Stimulated activated CD4-positive, alpha-beta T cell treated with anti-CD3 and anti-CD28 coated beads, Interleukin-4, amount 100 ng/mL, for 48 hours (primary cell): ENCODE data around the gene DPP8.

Experiments used
- DNase-seq, 2 donors: peaks; one replicate each; pipeline ENCODE4 v3.0.0-alpha.2; 2020; ENCODE audit warnings: low read depth in 2 of 2

DPP8 gene

DNA sequence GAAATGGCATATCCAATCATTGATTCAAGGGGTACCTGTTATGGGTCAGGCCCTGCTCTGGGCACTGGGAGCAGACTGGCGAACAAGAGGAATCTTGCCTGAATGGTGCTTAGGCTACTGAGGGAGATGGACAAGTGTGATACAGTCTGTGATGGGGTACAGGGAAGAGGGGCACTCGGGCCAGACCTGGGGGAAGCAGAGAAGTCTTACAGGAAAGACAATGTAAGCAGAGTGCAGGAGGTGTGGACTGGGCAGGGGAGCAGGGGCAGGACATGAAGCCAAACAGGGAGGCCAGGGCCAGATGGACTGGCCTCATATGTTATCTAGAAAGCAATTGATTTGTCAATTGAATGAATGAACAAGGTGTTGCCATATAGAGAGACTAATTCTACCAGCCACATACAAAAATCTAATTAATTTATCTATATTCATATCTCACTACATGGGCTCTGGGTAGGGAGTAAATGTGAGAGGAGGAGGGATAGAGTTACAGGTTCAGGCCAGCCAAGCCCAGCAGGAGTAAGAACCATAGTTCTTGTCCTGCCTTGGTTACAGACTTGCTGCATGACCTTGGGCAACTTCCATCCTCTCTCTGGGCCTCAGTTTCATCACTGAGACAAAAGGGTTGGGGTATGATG is 91.2 kb downstream of the DPP8 start:
- no peak for DNase-seq

DNA sequence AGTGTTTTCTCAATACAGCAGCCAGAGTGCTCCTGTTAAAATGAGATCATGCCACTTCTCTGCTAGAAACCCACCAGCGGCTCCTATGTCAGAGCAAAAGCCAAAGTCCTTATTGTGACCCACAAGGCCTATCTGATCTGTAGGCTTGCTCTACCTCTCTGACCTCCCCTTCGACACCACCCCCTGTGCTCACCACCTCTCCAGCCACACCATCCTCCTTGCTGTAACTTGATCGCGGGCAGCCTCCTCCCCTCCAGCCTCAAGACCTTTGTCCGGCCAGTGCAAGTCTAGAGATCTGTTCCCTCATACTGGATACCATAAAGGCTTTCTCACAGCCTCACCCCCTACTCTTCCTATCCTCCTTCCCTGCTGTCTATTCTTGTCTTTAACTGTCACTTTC is 92.8 kb downstream of the DPP8 start:
- no peak for DNase-seq

DNA sequence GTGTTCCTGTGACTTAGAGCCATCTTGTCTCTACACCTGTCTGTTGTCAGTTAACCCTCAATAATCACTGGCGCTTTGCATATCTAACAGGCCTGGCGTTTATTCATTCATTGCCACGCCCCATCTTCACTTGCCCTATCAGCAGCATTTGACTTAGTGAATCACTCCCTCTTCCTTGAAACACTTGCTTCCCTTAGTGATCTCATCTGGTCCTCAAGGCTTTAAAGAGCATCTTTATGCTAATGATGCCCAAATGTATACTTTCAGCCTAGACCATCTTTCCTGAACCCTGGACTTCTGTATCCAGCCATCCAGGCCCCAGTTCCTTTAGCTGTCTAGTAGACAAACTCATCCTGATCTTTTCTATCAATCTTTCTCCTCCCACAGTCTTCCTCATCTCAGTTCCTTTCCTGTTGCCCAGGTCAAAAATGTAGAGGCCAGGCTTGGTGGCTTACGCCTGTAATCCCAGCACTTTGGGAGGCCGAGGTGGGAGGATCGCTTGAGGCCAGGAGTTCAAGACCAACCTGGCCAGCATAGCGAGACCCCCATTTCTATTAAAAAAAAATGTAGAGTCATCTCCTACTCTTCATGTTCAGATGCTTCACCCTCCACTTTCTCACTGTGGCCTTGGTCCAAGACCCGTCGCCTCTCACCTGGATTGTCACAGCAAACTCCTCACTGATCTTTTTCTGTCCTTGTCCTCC is 93.4 kb downstream of the DPP8 start:
- no peak for DNase-seq

DNA sequence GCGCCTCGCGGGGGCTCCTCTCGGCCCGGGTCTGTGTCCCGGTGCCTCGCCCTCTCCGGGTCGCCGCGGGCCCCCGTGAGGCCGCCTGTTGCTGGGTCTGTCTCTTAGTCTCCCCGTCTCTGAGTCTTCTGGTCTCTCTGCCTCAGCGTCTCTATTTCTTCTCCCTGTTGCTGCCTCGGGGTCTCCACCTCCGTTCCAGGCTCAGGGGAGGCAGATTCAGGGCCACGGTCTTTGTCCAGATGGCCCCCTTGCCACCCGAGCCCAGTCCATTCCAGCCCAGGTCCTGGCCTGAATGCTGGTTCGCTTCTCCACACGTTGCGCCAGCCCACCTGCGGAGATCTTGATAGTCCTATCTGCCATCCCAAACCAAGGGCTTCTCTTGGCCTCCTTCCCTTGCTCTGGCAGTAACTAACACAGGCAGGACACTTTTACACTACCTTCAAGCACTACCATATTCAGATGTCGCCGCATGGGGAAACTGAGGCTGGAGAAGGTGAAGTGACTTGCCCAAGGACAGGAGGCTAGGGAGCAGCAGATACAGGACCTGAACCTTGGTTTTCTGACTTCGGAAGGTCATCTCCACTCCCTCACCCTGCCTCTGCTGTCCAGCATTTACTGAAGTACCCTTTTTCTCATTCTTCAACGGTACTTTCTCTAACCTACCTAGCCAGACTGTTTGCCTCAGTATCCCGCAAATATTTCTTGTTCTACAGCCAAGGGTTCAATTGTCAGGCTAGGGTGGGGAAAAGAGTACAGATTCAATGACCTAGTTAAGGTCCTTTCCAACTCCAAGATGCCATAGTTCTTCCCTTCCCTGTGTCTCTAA is 94.1 kb downstream of the DPP8 start:
- no peak for DNase-seq

DNA sequence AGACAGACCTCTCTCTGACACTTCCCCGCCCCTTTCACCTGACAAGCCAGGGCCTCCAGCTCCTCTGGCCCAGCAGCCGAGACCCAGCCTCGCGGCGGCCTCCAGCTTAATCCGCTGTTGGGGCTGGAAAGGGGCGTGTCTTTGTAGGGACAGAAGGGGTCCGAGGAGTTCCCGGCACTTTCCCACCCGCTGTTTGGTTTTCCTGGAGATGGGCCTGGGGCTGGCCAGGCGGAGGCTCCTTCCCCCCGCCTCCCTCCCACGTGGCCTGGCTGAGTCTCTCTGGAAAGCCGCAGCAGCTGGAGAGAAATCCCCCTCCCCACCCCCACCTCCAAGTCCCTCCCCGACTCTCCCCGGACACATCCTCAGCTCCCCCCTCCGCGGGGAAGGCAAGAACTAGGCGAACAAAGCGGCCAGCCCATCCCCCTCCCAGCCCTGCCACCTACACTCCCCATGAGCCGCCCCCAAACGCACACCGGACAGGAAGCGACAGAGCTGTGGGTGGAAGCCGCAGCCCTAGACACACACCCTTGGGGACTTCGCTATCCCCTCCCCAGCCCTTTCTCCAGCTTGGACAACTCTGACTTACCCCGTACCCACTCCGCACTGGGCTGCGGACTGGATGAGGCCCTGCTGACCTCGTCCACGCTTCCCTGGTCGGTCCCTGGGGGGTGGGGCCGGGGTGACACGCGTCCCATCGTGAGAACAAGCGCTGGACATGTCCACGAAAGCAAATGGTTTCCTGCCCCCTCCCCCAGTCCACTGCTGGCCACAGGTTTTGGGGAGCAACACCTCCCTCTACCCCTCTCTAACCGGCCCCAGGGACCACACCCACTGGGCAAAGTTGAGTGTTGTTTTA is 95.9 kb downstream of the DPP8 start:
- no peak for DNase-seq

DNA sequence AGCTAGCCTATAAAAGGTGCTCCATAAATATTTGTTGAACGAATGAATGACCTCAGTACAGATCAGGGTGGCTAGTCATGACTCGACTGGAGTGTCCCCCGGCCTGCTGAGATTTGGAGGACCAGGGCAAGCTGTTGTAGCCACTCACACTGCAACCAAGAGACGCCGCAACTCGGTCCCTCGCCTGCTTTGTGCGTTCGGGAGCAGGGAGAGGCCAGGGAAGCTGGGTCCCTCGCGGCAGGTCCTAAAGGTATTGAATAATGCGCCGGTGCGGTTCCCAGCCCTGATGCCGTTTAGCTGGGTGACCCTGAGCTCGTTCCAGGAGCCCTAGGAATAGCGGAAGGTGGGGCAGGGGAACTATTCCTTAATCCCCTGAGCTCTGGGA is 96.5 kb downstream of the DPP8 start:
- no peak for DNase-seq

DNA sequence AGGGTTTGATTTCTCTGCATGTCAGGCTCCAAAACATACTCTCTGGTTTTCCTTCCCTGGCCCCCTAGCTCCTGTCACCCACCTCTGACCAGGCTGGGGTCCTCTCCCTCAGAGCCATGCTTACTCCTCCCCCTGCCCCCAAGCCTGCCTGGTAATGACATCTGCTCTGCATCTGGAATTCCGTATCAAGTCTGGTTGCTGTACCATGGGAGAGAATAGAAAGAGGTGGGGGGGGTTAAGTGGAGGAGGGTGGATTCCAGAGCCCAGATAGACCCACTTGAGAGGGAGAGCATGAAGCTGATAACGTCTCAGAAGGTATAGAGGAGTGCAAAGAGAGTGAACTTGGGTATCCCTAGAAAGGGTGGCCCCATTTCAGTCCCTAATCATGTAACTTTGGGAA is 98.9 kb downstream of the DPP8 start:
- DNase-seq: no peak

DNA sequence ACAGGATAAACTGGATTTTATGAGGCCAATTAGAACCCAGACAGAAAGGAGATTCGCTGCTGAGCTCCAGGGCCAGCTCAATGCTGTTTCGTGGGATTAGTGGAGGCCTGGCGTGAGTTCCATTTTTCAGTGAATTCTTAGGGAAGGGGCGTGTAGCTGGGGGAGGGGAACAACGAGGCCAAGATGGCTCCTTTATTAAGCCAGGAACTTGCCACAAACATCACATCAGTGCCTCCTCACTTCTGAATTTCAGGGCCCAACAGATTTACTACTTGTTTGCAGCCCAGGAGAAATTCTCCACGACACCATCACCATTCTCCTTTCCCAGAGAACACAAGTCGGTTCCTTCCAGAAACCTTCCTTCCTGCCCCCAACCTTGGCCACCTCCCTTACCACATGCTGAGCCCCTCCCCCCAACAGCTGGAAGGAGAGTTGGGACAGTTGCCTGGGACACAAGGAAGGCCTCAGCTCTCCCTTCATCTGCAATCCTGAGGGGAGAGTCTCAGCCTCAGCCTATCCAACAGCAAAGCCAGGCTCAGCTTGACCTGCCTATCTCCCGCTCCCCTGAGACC is 100.6 kb downstream of the DPP8 start:
- DNase-seq: no peak

DNA sequence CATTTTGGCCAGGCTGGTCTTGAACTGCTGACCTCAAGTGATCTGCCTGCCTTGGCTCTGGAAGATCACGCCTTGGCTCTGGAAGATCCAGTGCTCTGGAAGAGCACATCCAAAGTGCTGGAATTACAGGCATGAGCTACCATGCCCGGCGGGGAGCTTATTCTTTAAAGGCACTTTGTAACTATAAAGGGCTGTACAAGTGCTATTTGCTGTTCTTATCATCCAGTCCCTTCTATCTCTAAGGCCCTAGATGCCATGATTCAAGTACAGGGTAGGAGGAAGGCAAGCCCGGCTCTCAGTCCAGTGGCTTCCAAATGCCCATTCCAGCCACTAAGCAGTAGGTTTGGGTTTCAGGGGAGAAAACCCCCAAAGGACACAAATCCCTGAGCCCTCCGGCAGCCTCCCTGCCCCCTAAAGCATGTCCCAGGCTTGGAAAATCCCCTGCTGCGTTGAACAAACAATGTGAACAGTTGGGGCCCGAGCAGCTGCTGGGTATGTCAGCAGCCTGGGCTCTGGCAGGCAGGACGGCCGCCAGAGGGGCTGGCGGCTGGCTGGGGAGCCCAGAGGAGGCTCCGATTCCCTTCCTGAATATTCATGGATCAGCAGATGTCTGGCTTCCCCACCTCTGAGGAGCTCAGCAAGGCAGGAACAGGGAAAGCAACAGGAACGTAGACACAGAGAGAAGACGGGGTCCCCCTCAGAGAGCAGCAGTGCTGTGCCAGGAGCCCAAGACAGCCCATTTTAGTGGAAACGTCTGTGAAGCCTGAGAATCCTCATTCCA is 102.5 kb downstream of the DPP8 start:
- DNase-seq: no peak

DNA sequence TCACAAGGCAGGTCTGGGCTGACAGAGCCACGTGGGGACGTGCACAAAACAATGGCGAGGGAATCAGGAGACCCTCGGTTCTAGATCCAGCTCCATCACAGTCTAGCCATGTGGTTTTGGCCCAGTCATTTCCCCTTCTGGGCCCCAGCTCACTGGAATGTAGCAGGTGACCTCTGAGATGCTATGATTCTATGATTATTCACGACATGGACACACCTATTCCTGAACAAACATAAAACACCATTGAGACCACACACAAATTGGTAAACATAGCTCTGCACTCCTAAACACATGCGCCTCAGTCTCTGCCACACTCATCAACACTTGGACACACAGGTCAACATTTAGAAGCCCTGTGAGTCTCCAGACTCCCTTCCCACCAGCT is 103.7 kb downstream of the DPP8 start:
- no peak for DNase-seq

DNA sequence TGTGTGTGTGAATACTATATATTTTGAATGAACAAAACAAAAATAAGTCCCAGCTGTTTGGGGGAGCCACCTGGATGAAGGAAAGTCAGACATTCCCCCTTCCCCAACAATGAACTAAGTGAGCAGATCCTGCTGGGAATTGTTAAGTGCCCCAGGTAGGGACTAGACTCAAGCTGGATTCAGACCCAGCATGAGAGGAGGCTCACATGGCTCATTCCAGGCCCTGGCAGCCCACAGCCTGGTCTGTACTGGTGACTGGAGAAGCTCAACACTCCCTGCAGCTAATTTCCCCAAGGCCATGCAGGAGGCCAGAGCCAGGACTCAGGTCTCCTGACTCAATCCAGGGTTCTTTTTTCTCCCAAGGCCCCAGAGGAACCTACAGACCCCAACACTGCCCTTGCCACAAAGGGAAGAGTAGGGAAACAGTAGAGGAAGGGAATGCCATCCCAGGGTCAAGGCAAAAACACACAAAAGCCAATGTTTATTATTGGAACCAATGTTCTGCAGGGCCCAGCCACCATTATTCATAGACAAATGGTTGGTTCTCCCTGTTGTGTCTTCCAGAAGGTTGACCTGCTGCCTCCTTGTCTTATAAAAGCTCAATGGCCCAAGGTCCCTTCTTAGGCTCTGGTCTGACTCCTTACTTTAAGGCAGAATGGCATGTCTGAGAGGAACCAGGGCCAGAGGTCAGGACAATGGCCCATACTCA is 104.3 kb downstream of the DPP8 start:
- DNase-seq: no peak

DNA sequence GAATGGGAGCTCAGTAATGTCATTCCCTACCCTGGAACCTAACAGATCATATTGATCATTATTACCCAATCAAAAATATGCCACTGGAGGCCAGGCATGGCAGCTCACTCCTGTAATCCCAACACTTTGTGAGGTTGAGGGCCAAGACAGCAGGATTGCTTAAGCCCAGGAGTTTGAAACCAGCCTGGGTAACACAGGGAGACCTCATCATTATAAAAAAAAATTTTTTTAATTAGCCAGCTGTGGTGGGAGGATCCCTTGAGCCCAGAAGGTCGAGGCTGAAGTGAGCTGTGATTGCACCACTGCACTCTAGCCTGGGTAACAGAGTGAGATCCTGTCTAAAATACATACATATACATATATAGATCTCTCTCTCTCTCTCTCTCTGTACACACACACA is 104.9 kb downstream of the DPP8 start:
- DNase-seq: no peak

DNA sequence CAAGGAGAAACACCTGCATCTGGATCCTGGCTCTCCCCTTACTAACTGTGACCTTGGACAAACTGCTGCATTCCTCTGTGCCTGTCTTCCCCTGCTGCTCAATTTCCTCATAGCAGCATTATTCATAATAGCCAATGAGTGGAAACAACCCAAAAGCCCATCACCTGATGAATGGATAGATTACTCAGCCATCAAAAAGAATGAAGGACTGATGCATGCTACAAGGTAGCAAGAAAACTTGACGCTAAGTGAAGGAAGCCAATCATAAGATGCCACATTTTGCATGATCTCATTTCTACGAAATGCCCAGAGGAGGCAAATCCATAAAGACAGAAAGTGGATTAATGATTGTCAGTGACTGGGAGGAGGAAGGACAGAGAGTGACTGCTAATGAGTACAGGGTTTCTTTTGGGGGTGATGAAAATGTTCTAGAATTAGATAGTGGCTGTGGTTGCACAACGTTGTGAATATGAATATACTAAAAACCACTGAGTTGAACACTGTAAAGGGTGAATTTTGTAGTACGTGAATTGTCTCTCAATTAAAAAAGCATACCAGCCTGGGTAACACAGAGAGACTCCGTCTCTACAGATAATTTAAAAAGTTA is 105.9 kb downstream of the DPP8 start:
- no peak for DNase-seq

DNA sequence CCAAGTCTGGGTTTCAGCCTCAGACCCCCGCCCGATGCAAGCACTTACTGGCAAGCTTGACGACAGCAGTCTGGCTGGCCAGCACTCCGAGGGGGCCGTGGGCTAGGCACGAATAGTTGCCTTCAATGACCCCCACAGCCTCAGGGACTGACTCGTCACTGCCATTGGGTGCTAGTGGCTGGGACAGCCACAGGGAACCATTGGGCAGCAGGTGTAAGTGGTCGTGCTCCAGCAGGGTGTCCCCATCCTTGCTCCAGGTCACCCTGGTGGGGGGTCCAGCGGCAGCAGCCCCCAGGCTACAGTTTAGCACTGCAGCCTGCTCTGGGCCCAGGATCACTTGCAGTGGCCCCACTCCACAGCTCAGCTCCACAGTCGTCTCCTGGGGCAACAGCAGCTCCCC is 106.5 kb downstream of the DPP8 start:
- no peak for DNase-seq

DNA sequence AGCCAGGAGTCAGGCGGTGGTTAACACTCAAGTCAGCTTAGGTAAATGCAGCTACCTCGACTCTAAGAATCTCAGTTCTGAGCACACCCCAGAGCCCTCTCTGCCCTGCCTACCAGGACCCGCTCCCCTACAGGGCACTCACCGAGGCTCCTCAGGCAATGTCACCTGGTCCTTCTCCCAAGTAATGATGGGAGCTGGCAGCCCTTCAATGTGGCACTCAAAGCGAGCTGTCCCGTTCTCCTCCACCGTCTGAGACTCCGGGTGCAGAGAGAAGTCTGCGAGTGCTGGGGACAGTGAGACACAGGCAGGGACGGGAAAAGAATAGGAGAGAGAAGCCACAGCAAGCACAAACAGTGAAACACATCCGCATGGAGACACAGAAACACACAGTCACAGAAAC is 107.5 kb downstream of the DPP8 start:
- no peak for DNase-seq

DNA sequence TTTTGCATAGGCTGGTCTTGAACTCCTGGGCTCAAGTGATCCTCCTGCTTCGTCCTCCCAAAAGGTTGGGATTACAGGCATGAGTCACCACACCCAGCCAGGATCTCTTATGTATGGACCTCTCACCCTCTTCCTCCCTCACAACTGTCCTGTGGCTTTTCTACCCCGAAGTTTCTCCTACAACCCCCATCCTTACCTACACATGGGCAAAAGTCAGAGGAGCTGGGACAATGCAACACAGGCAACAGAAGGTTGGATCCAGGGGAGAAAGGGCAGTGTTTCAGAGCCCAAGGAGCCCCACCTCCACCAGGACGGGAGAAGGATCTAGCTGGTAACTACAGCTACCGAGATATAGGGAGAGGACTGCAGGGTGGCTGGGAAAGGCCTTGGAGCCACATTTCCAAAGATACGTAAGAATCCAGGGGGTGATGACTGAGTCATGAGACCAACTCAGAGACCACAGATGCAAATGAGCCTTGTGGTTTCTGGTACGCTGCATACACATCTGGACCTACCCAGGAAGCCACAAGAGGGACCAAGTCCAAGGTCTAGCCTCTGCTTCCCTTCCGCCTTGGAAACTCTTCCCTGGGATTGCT is 108.4 kb downstream of the DPP8 start:
- no peak for DNase-seq

DNA sequence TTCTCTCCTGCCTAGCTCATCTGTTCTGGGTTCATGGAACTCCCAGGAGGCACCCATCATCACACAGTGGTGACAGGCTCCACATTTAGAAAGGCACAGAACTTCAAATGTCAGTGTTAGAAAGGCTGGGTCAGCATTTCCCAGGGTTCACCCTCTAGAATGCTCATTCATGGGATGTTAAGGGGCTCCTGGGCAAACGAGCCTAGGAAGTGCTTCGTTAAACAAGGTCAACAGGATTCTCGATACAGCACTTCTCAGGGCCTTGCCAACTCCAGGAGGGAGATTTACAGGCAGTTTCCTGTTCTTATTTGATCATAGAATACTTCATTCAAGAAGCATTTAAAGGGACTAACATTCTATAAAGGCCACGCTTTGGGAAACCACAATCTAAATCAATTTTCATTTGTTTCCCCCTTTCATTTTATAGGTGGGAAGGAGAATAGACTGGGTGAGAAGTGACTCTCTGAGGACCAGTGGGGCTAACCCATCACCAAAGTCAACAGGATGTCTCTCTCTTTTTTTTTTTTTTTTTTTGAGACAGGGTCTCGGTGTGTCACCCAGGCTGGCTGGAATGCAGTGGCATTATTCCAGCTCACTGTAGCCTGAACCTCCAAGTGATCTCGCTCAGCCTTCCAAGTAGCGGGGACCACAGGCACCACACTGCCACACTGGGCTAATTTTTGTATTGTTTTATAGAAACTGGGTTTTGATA is 109.0 kb downstream of the DPP8 start:
- no peak for DNase-seq

DNA sequence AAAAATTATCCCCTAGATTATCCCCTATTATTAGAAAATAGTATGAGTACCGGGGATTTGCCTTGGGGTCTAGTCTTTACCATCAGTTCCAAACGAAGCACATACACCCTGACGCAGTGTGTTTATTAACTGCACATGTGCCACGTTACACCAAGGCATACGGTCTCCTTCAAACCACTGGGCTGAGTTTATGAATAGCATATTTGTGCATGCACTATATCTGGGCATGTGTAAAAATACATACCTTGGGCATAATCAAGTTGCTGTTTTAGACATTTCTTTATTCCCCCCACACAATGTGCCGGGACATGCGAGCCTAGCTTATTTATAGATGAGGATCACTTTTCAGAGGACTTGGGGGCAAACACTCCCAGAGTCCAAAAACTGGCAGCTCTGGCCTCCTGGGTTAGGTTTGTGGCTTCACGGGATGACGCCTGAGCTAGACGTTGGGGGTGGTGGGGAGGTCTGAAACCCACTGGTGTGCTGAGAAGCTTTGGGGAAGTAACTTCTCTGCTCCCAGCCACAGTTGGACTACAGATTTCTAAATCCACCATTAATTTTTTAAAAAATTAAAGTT is 111.0 kb downstream of the DPP8 start:
- DNase-seq: no peak
